Measurements from ENCODE around the gene GMPR2.

- TF ChIP-seq POLR2AphosphoS5 (IDR thresholded peaks at IDR 0.05; ENCODE audit: low read depth, low read length) (no peak), POLR2A (IDR thresholded peaks at IDR 0.05; ENCODE audit: low read depth, low read length) (no peak), TAF1 (IDR thresholded peaks at IDR 0.05; ENCODE audit: low read depth, low read length) (no peak), SPI1 (IDR thresholded peaks at IDR 0.05; ENCODE audit: low read depth, low read length) (no peak), POU2F2 (IDR thresholded peaks at IDR 0.05; ENCODE audit: low read depth, low read length) (no peak)
These were observed 51.2 kb downstream of the GMPR2 start for GRCh38 chr14:24283796-24284460.

All from GM12891 (cell line).